ENCODE data around the gene PUM2. TPM values are rescaled to one million over a fixed set of nuclear protein-coding genes. Genes with fewer than 3 reads are reported as not detected.
A peak's percentile ranks its signal among the peaks of the same experiment; 100 is the strongest.
"Not testable (repeated sequence)": the region's sequence is repeated elsewhere in the genome, so short reads cannot be mapped to it uniquely, and the experiment has no call there.

Gene PUM2
- total and polyA plus RNA-seq, 4 experiments from 2014 or later = 20.3 to 184 (median 90.7) TPM

DNA sequence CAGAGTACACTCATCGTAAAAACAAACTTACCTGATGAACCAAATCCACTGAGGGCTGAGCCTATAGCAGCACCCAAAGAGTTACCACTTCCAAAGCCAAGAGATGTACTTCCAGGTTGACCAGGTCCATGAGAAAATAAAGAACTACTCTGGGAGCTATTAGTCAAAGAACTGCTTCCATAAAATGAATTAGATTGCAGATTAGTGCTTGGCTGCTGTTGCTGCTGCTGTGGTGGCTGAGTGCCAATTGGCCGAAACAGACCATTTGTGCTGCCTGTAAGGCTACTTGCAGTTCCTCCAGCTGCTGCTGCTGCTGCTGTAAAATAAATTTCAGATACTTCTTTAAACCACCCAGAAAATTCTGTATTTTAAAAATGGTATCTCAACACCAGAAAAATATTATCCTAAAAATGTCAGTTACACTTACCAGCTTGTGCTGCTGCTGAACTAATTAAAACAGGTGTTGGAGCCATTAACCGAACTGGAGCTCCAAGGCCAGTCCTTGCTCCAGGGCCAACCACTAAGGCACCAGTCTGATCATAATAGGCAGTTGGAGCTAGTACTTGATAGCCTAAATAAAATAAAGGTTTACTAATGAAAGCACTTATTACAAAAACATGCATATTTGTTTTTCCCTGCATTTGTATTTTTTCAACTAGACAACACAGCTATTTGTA lies 67.6 kb downstream of the PUM2 start:
- intact Hi-C loops (cut with micrococcal nuclease) = no loop called here
- DNase-seq = no peak

GRCh38 chr2:20281876-20282275 lies 68.8 kb downstream of the PUM2 start:
- no peak overlapping the region for H3K4me3 Mint-ChIP-seq
- CTCF ChIA-PET (ENCODE audit: partially characterized antibody) = interaction anchor here (1.3 to 2.6 kb wide), 2 partner anchors 17 to 44 kb away, joined by 3 to 7 read pairs; no protein-coding TSS in a partner anchor

More for the DNA sequence above, 67.6 kb downstream of the PUM2 start:
- Histone ChIP-seq H3K4me3 (ENCODE audit: low read length in 2 of 2) (no peak overlapping the region), H3K36me3 (ENCODE audit: insufficient read depth, low read length) (peaks cover 47% of the 10 kb centered on the region), H3K27ac (ENCODE audit: low read depth, low read length) (no peak overlapping the region), H3K27me3 (ENCODE audit: insufficient read depth, low read length) (no peaks in the 10 kb centered on the region), H3K9me3 (ENCODE audit: control insufficient read depth in 1 of 2, low read length in 2 of 2) (no peaks in the 10 kb centered on the region), H3K4me1 (ENCODE audit: insufficient read depth, low read length) (no peaks in the 10 kb centered on the region)
- CTCF ChIA-PET (ENCODE audit: partially characterized antibody) = interaction anchor here (1.3 to 2.6 kb wide), 2 partner anchors 18 to 43 kb away, joined by 3 to 7 read pairs; no protein-coding TSS in a partner anchor
- Mint-ChIP-seq H3K4me1 (peaks cover 5 to 17% (median 14%) of the 10 kb centered on the region in 4 donors), H3K4me3 (no peak overlapping the region), H3K36me3 (peaks cover 26 to 44% of the 10 kb centered on the region in 2 donors), H3K27me3 (no peaks in the 10 kb centered on the region), H3K9me3 (no peaks in the 10 kb centered on the region), H3K27ac (peak overlapping the region in 3 of 7 donors; percentile 31 to 77 (median 50))
- POLR2A ChIA-PET (ENCODE audit: partially characterized antibody) = no interaction called here

DNA sequence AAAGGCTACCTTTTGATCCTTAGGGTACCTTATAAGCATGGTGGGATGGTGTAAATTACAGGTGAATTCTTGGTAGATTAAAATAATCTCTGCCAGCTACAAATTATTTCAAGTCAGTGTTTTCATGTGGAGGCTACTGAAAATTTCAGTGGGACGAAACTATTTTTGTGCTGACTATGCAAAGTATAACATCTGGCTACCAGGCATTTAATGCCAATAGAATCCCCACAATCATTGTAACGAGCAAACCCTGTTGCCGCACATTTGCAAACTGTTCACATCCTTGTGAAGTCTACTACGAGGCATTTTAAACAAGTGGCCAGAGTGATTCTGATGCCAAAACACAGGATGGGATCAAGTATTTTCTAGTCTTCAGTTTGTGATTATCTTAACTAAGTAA lies 77.6 kb downstream of the PUM2 start:
- Mint-ChIP-seq H3K4me1 (peaks cover 11 to 18% (median 14%) of the 10 kb centered on the region in 4 donors), H3K27ac (no peak overlapping the region), H3K9me3 (no peaks in the 10 kb centered on the region), H3K27me3 (no peaks in the 10 kb centered on the region), H3K36me3 (peaks cover 16 to 48% of the 10 kb centered on the region in 2 donors), H3K4me3 (no peak overlapping the region)
- H3K27ac ChIP-seq (ENCODE audit: low read depth, low read length) = no peak overlapping the region
- no peaks in the 10 kb centered on the region for H3K4me1 ChIP-seq (ENCODE audit: insufficient read depth, low read length)
- H3K9me3 ChIP-seq (ENCODE audit: control insufficient read depth in 1 of 2, low read length in 2 of 2) = no peaks in the 10 kb centered on the region
- H3K4me3 ChIP-seq (ENCODE audit: low read length in 2 of 2) = no peak overlapping the region
- DNase-seq = no peak
- H3K27me3 ChIP-seq (ENCODE audit: insufficient read depth, low read length) = no peaks in the 10 kb centered on the region
- CTCF ChIA-PET (ENCODE audit: partially characterized antibody) = no interaction called here
- peaks cover 5% of the 10 kb centered on the region for H3K36me3 ChIP-seq (ENCODE audit: insufficient read depth, low read length)
- intact Hi-C loops (cut with micrococcal nuclease) = loop anchor here (5.0 kb wide), 1 partner anchor 34 kb away; no protein-coding TSS in a partner anchor
- POLR2A ChIA-PET (ENCODE audit: partially characterized antibody) = no interaction called here

More at GRCh38 chr2:20281876-20282275, 68.8 kb downstream of the PUM2 start:
- intact Hi-C loops (cut with micrococcal nuclease) = no loop called here
- DNase-seq = no peak
- no peaks in the 10 kb centered on the region for H3K27me3 Mint-ChIP-seq
- Histone ChIP-seq H3K27ac (ENCODE audit: low read depth, low read length) (no peak overlapping the region), H3K9me3 (ENCODE audit: control insufficient read depth in 1 of 2, low read length in 2 of 2) (no peaks in the 10 kb centered on the region), H3K36me3 (ENCODE audit: insufficient read depth, low read length) (peaks cover 46% of the 10 kb centered on the region), H3K27me3 (ENCODE audit: insufficient read depth, low read length) (no peaks in the 10 kb centered on the region), H3K4me3 (ENCODE audit: low read length in 2 of 2) (no peak overlapping the region), H3K4me1 (ENCODE audit: insufficient read depth, low read length) (no peaks in the 10 kb centered on the region)
- peaks cover 11 to 21% (median 17%) of the 10 kb centered on the region in 4 donors for H3K4me1 Mint-ChIP-seq
- POLR2A ChIA-PET (ENCODE audit: partially characterized antibody) = no interaction called here
- peak overlapping the region in 1 of 7 donors; percentile 57 for H3K27ac Mint-ChIP-seq
- H3K9me3 Mint-ChIP-seq = no peaks in the 10 kb centered on the region
- H3K36me3 Mint-ChIP-seq = peaks cover 26 to 50% of the 10 kb centered on the region in 2 donors

- ChIA-PET CTCF (ENCODE audit: partially characterized antibody) (interaction anchor here (1.0 to 1.8 kb wide), 3 partner anchors 9 to 63 kb away, joined by 3 read pairs; no protein-coding TSS in a partner anchor), POLR2A (ENCODE audit: partially characterized antibody) (interaction anchor here (1.7 kb wide), 1 partner anchor 23 kb away, joined by 3 read pairs; no protein-coding TSS in a partner anchor)
- DNase-seq; H3K4me1 ChIP-seq (ENCODE audit: insufficient read depth, low read length); H3K27ac ChIP-seq (ENCODE audit: low read depth, low read length); H3K4me3 ChIP-seq (ENCODE audit: low read length in 2 of 2); H3K36me3 ChIP-seq (ENCODE audit: insufficient read depth, low read length); H3K27me3 Mint-ChIP-seq; intact Hi-C loops (cut with micrococcal nuclease); H3K27me3 ChIP-seq (ENCODE audit: insufficient read depth, low read length); H3K9me3 ChIP-seq (ENCODE audit: control insufficient read depth in 1 of 2, low read length in 2 of 2); H3K27ac Mint-ChIP-seq; H3K4me3 Mint-ChIP-seq; H3K9me3 Mint-ChIP-seq: not testable (repeated sequence)
- H3K36me3 Mint-ChIP-seq = peaks cover 11 to 49% of the 10 kb centered on the region in 2 donors
- H3K4me1 Mint-ChIP-seq = peaks cover 5 to 15% (median 10%) of the 10 kb centered on the region in 4 donors
These were observed 82.3 kb downstream of the PUM2 start for GRCh38 chr2:20268317-20268716.

DNA sequence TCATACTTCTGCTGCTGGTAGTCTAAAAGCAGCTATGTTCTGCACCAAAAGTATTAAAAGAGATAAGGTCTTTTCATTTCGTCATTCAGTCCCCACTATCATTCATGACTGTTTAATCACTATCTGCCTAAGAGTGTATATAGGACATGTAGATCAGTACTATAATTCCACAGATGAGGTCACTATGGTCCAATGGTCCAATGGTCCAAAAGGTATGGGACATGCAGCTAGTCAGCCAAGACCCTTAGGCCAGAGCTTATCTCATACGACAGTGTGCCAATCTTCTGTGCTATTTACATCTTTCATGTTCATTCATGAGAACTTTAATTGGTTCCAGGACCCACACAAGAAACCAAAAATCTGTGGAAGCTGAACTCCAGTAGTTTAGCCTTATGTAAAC lies 83.1 kb downstream of the PUM2 start:
- Mint-ChIP-seq H3K27me3 (no peaks in the 10 kb centered on the region), H3K36me3 (peaks cover 10 to 49% of the 10 kb centered on the region in 2 donors)
- POLR2A ChIA-PET (ENCODE audit: partially characterized antibody) = interaction anchor here (1.7 kb wide), 1 partner anchor 22 kb away, joined by 3 read pairs; no protein-coding TSS in a partner anchor

GRCh38 chr2:20264629-20265028 lies 86.0 kb downstream of the PUM2 start:
- Mint-ChIP-seq H3K4me3 (no peak overlapping the region), H3K9me3 (no peaks in the 10 kb centered on the region), H3K27ac (peak overlapping the region in 1 of 7 donors; percentile 44), H3K27me3 (no peaks in the 10 kb centered on the region), H3K36me3 (peaks cover 6 to 47% of the 10 kb centered on the region in 2 donors), H3K4me1 (peaks cover 0 to 11% (median 5%) of the 10 kb centered on the region in 4 donors)
- H3K9me3 ChIP-seq (ENCODE audit: control insufficient read depth in 1 of 2, low read length in 2 of 2) = no peaks in the 10 kb centered on the region
- CTCF ChIA-PET (ENCODE audit: partially characterized antibody) = interaction anchor here (1.3 to 2.0 kb wide), 4 partner anchors 12 to 61 kb away, joined by 3 to 5 read pairs (median 4); no protein-coding TSS in a partner anchor
- H3K27me3 ChIP-seq (ENCODE audit: insufficient read depth, low read length) = no peaks in the 10 kb centered on the region
- peaks cover 24% of the 10 kb centered on the region for H3K36me3 ChIP-seq (ENCODE audit: insufficient read depth, low read length)
- POLR2A ChIA-PET (ENCODE audit: partially characterized antibody) = no interaction called here
- H3K4me3 ChIP-seq (ENCODE audit: low read length in 2 of 2) = no peak overlapping the region
- H3K4me1 ChIP-seq (ENCODE audit: insufficient read depth, low read length) = no peaks in the 10 kb centered on the region
- H3K27ac ChIP-seq (ENCODE audit: low read depth, low read length) = no peak overlapping the region
- no peak for DNase-seq
- intact Hi-C loops (cut with micrococcal nuclease) = no loop called here

More for the DNA sequence above, 83.1 kb downstream of the PUM2 start:
- Histone ChIP-seq H3K27me3 (ENCODE audit: insufficient read depth, low read length) (no peaks in the 10 kb centered on the region), H3K27ac (ENCODE audit: low read depth, low read length) (no peak overlapping the region), H3K36me3 (ENCODE audit: insufficient read depth, low read length) (peaks cover 2% of the 10 kb centered on the region), H3K4me3 (ENCODE audit: low read length in 2 of 2) (no peak overlapping the region), H3K9me3 (ENCODE audit: control insufficient read depth in 1 of 2, low read length in 2 of 2) (no peaks in the 10 kb centered on the region), H3K4me1 (ENCODE audit: insufficient read depth, low read length) (no peaks in the 10 kb centered on the region)
- no peaks in the 10 kb centered on the region for H3K9me3 Mint-ChIP-seq
- DNase-seq = no peak
- intact Hi-C loops (cut with micrococcal nuclease) = no loop called here
- H3K4me1 Mint-ChIP-seq = peaks cover 5 to 15% (median 10%) of the 10 kb centered on the region in 4 donors
- no peak overlapping the region for H3K4me3 Mint-ChIP-seq
- CTCF ChIA-PET (ENCODE audit: partially characterized antibody) = no interaction called here
- peak overlapping the region in 2 of 7 donors; percentile 7 to 36 for H3K27ac Mint-ChIP-seq

DNA sequence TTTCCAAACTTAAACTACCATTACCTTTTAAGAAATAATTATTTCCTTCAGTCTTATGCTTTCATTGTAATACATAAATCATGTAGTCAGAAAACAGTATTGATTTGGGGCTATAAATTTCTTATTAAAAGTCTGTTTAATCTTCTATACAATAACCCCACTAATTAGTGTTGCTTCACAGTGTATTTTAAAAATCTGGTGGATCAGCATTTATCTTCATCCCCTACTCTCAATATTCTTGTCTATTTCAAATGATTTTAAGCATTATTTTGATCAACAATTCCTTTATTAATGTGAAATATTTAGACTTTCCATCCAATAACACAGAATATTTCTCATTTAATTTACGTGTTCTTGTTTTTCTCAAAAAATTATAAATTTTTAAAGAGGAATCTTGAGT lies 93.2 kb downstream of the PUM2 start:
- intact Hi-C loops (cut with micrococcal nuclease) = loop anchor here (5.0 kb wide), 1 partner anchor 70 kb away; no protein-coding TSS in a partner anchor
- Mint-ChIP-seq H3K4me3 (no peak overlapping the region), H3K4me1 (peaks cover 0 to 2% (median 0%) of the 10 kb centered on the region in 4 donors), H3K9me3 (no peaks in the 10 kb centered on the region), H3K36me3 (peaks cover 28 to 64% of the 10 kb centered on the region in 2 donors), H3K27me3 (no peaks in the 10 kb centered on the region), H3K27ac (no peak overlapping the region)
- H3K27ac ChIP-seq (ENCODE audit: low read depth, low read length) = no peak overlapping the region
- H3K9me3 ChIP-seq (ENCODE audit: control insufficient read depth in 1 of 2, low read length in 2 of 2) = no peaks in the 10 kb centered on the region
- POLR2A ChIA-PET (ENCODE audit: partially characterized antibody) = no interaction called here
- H3K27me3 ChIP-seq (ENCODE audit: insufficient read depth, low read length) = no peaks in the 10 kb centered on the region
- CTCF ChIA-PET (ENCODE audit: partially characterized antibody) = interaction anchor here (0.7 kb wide), 1 partner anchor 183 kb away, joined by 3 read pairs; no protein-coding TSS in a partner anchor
- H3K4me1 ChIP-seq (ENCODE audit: insufficient read depth, low read length) = no peaks in the 10 kb centered on the region
- DNase-seq = no peak
- no peak overlapping the region for H3K4me3 ChIP-seq (ENCODE audit: low read length in 2 of 2)
- H3K36me3 ChIP-seq (ENCODE audit: insufficient read depth, low read length) = peaks cover 61% of the 10 kb centered on the region

Data from CD4-positive, alpha-beta memory T cell (primary cell).